Renal cortical epithelial cell (primary cell): ENCODE results near the gene GCHFR. TPM values are rescaled to one million over a fixed set of nuclear protein-coding genes. Genes with fewer than 3 reads are reported as not detected.

ENCODE experiments used
- DNase-seq: peaks from one replicate; pipeline ENCODE4 v3.0.0-alpha.2; 2011; ENCODE audit warnings: low read depth
- total RNA-seq: library from RNA; depleted of rRNA; stranded (reverse); fragments of >200 nt; gene quantifications from 2 replicates; pipeline ENCODE4 v1.2.3, GENCODE V29; 2014

Gene GCHFR
- total RNA-seq, 1 donor from 2014 or later, result 5.5 TPM

GRCh38 chr15:40775740-40776536, 12.1 kb downstream of the GCHFR start:
- no peak for DNase-seq

GRCh38 chr15:40776537-40777141, 12.8 kb downstream of the GCHFR start:
- peak; percentile 92 for DNase-seq

GRCh38 chr15:40782609-40783227, 18.9 kb downstream of the GCHFR start:
- DNase-seq, result peak; percentile 46

DNA sequence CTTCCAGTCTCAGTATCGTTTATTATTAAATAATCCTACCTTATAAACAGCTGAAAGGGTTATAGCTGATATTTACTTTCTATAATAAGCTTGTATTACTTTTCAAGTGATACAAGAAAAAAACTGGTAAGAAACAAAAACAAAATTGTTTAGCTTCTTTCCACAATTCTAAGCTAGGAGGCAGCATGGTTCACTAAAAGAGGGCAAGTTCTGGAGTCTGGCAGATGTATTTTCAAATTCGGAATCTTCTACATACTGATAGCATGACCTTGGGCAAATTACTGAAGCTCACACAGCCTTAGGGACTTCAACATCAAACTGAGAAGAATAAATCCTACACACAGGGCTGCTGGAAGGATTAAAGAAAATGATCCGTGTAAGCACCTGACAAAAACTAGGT, 21.3 kb downstream of the GCHFR start:
- peak; percentile 43 for DNase-seq

DNA sequence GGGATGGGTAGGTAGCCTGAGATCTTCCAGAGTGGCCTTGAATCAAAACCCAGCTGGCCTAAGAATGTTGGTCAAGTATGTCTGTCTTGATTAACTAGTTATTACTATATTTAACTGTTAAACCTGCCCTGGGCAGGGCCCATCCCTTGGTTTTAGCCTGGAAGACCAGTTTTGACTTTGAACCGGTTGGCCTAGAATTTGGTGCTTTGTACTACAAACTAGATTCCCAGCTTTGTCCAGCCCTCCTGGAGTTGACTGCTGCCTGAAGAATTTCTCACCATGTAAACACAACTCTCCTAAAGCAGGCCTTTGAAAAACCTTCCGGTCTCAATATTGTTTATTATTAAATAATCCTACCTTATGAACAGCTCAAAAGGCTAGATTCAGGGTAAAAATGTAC, 21.9 kb downstream of the GCHFR start:
- no peak for DNase-seq

DNA sequence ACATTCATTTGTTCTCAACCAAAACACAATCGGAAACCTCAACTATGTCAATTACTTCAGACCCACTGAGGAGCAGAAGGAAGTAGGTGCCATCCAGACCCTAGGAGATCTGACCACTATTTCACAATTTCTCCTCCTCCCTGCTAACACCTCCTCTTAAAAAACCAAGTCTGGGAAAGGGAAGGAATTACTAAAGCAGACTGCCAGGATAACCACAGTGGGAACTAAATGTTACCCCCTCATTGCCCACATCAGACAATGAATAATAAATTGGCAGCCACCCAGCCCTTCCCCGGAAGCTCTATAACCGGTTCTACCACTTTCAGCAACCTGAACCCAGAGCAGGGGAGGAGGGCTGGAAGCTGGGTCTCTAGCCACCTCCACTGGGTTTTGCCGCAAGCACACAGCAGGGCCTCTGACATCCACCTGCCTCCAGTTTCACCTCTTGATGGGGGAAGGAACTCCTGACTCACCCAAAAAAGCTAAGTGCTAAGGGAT, 23.5 kb downstream of the GCHFR start:
- DNase-seq, result peak; percentile 99

DNA sequence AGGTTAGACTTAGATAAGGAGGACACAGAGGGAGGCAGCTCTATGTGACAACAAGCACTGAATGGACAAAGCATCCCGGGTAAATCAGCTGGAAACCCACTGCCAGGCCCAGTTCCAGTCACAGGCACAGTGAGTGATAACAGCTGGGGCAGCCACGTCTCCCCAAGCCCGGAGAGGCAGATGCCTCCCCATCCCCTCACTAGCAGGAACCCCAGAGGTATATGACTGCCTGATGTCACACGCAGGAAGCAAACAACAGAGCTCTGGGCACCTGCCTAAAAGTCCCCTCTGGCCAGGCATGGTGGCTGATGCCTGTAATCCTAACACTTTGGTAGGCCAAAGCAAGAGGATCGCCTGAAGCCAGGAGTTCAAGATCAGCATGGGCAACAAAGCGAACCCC, 24.1 kb downstream of the GCHFR start:
- no peak for DNase-seq

DNA sequence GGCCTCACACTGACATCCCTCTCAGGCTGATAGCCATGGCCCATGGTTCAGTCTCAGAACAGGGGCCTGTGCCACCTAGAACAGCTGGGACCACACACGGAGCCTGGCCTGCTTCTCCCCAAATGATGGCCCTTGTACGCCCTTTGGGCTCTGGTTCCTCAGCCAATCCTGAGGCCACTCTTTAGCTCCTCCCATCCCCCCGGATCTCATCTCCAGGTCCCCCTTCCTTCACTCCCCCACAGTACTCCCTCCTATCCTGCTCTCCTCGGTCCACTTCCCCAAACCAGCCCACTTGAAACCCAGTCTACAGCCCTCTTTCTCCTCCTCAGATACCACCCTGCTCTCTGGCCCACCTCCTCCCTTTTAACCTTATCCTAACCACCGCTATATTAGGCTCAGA, 25.3 kb downstream of the GCHFR start:
- DNase-seq, result no peak

- DNase-seq, result no peak
These were observed 26.1 kb downstream of the GCHFR start for GRCh38 chr15:40789999-40790398.

GRCh38 chr15:40790718-40791117, 26.9 kb downstream of the GCHFR start:
- peak; percentile 89 for DNase-seq

GRCh38 chr15:40792394-40792793, 28.5 kb downstream of the GCHFR start:
- DNase-seq, result no peak

DNA sequence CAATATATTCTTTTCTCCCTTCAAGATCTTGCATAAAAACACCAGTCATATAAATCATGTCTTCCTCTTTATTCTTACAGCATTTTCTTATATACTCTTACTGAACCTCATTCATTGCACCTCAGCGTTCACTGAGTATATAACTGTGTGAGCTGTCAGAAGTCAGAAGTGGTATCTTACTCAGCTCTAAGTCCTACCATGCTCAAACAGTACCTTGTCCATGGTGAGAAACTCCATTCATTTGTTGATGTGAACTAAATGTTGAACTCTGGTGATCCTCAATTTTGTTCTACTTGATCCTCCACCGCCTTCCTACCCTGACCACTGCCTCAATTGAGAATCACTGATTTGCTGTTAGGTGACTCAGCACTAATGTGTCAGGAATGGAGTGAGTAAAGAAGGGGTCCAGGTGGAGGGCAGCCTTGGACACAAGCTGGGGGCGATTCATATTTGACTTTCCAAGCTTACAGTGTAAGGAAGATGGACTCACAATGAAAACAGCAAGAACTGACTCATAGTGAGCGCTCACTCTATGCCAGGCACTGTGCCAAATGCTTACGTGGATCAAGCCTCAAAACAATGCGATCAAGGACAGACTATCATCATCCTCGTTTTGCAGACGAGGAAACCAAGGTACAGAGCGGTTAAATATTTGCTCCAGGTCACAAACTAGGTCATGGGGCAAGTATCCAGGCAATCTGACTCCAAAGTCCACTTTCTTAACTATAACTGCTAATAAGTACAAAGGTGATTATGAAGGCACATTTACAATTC, 29.5 kb downstream of the GCHFR start:
- peak; percentile 98 for DNase-seq

- peak; percentile 37 for DNase-seq
These were observed 32.2 kb downstream of the GCHFR start for GRCh38 chr15:40796041-40796440.

GRCh38 chr15:40796512-40796911, 32.6 kb downstream of the GCHFR start:
- no peak for DNase-seq

DNA sequence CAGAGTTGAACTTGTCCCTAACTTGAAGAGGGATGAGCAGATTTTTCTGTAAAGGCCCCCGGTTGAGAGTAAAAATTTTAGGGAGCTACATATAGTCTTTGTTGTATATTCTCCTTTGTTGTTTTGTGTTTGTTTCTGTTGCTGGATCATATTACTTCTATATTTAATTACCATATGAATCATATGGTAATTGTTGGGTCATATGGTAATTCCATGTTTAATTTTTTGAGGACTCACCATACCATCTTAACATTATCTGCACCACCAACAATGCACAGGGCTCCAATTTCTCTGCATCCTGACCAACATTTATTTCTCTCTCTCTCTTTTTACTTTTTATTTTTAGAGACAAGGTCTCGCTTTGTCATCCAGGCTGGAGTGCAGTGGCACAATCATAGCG, 35.7 kb downstream of the GCHFR start:
- DNase-seq, result no peak

DNA sequence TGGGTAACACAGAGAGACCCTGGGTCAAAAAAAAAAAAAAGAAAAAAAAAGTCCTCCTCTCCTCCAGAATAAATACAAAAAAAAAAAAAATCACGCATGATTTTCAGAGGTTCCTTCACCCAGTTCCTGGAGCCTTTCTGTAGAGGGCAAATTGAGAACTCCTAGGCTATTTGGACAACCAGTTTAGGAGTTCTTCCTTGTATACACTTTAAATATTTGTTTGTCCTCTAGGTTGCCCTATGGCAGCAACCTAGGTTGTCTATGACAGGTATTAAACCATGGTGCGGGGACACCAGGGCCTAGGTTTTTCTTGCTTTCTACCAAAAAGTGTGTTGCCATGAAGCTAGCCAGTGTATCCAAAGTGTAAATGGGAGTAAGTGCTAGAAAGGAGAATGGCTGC, 39.2 kb downstream of the GCHFR start:
- no peak for DNase-seq

DNA sequence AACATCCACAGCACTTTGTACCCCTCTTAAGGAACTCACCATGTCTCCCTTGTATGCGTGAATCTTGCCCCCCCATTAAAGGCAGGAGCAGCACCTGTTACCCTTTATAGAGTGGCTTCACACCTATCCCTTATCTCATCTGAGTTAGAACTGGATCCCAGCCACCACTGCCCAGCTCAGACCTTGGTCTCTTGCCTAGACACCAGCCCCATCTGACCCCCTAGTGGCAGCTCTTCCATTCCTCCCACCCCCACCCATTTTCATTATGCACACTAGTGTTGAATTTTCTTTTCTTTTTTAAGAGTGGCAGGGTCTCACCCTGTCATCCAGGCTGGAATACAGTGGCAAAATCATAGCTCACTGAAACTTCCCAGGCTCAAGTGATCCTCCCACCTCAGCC, 39.8 kb downstream of the GCHFR start:
- DNase-seq, result no peak

DNA sequence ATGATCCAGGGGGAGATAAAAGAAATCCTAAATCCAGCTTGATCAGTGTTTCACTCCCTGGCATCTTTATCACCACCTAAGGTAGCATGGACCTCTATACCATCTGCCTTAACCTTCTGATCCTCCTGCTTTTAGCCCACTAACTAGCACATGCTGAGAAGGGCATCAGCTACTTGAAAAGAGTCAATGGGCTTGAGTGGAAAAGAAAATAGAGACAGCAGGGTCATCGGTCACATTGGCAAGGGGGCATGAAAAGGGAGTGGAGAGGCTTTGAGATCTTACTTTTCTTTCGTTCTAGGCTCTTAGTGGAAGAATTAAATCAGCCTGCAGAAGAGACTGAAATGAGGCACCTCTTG, 42.8 kb downstream of the GCHFR start:
- no peak for DNase-seq

DNA sequence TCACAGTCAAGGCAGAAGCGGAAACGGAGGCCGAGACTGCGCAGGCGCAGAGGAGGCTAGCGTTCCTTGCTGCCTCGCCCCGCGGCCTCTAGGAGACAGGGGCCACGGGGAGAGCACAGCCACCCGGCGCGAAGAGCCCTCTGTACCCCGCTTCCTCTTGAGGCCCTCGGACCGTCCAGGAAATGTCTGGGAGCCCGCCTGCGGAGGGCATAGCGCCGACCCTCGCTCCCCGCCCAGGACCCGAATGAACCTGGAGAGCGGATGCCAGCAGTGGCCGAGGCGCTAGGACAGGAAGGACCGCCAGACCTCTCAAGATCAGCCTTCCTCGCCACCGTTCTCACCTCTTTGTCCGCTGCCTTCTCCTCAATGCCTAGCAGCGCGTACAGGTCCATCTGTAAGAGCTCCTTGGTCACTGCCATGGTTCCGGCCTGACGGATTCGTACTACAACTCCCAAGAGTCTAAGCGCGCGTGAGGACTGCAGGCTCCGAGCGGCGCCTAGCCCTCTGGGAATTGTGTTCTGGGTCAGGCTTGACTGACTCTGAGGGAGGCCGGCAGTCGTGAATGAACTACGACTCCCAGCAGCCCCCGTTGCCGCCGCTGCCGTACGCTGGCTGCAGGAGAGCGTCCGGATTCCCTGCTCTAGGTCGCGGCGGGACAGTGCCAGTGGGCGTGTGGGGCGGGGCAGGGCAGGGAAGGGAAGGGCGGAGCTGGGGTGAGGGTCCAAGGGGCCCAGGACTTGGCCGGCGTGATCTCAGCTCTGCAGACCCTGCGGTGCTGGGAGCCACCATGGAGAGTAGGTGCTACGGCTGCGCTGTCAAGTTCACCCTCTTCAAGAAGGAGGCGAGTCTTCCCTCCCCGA, 43.4 kb downstream of the GCHFR start, which contains the start of the genes DNAJC17 and ZFYVE19:
Gene DNAJC17 (minus strand): TSS at position 446 of the 860 bp plus-strand sequence. CDS start 27 bp downstream, at position 419.
Gene ZFYVE19 (plus strand): TSS at position 62 of the 860 bp plus-strand sequence. CDS start 501 bp downstream, at position 563.
- peak; percentile 95 for DNase-seq

DNA sequence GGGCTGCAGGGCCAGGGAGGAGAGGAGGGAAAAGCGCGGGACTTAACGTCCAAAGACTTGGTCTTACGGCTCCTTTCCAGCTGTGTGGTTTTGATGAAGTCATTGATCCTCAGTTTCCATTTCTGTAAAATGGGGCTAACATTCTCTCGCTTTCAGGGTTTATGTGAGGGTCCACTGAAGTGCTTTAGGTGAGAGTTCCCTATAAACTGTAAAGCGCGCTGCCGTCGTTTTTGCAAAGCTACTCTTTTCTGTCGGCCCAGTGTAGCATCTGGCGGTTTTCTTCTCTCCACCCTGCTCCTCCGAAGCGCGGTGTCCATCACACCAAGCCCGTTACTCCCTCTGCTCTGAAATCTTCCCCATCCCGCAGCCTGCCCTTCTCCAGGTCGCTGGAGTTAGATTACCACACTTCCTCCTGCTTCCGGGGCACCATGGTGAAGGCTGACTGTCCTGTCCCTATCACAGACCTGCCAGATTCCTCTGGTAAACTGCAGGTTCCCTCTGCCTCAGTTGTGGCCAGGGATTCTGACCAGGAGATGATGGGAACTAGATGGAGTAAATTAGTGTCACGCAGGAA, 44.1 kb downstream of the GCHFR start:
- peak; percentile 32 for DNase-seq
